NCI-H460 (cell line): ENCODE results near the gene PDE6H. TPM values are rescaled to one million over a fixed set of nuclear protein-coding genes. Genes with fewer than 3 reads are reported as not detected.

Experiments used
- DNase-seq: peaks from one replicate; pipeline ENCODE4 v3.0.0-alpha.2; 2016; ENCODE audit warnings: low read depth; ENCODE audit errors: extremely low read depth
- total RNA-seq: library from RNA; depleted of rRNA; stranded (reverse); fragments of >200 nt; shearing (Covaris generic); gene quantifications from 2 replicates; pipeline ENCODE4 v1.2.3, GENCODE V29; 2014; rRNA removed

Gene PDE6H
- total RNA-seq, 1 experiment from 2014 or later: not detected

DNA sequence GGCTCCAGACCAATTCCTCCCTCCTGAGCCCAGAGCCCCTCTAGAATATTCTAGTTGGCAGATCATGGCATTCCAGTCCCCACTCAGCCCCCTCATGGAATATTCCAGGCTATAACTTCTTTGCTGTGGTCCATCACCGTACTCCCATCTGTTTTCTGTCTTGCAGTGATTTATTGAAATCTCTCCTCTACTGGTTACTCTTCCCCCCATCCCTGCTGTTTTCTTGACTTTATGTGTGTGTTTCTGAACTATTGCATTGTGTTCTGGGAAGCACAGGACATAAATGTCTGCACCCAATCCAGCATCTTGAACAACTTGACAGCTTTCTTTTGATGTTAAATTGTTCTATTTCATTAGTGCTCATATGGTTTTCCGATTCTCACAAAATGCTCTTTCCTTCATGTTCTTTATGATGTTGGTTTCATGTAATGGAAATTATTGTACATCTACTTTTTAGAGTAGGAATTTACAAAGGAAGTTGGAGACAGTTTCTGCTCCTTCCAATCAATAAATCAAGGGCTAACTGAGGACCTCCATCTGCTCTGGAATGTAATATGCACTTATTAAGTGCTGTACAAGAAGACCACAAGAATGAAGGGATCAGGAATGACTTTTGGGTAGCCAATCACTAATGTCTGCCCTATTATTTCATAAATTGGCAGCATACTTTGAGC lies 26.3 kb downstream of the PDE6H start:
- no peak for DNase-seq

- DNase-seq: no peak
Measured at GRCh38 chr12:14999695-15000365, 27.0 kb downstream of the PDE6H start.

GRCh38 chr12:15000575-15000974 lies 27.7 kb downstream of the PDE6H start:
- no peak for DNase-seq

DNA sequence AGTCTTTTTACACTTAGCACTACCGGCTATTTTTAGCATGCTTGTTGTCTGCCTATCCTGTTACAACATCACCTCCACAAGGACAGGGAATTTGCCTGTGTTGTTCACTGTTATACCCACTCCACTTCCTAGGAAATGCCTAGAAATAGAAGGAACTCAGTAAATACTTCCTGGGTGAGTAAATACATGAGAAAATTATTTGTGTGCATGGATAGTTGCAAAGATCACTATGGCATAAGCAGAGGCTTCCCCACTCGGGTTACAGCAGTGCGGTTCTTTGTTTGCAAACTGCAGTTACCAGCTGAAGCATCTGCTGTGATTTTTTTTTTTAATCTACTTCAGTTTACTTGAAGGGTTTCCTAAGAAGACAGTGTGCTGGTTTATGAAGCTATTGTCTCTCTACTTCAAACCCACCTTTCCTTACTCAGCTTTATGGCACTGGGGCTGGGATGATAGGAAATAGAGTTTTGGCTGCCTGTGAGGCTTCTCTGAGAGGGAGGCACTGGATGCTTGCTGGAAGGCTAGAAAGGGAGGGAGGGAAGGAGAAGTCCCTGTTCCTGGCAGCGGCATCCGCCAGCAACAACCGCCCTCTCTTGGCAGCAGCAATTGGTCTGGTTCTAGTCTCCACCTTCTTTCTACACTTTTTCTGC lies 29.0 kb downstream of the PDE6H start:
- no peak for DNase-seq

DNA sequence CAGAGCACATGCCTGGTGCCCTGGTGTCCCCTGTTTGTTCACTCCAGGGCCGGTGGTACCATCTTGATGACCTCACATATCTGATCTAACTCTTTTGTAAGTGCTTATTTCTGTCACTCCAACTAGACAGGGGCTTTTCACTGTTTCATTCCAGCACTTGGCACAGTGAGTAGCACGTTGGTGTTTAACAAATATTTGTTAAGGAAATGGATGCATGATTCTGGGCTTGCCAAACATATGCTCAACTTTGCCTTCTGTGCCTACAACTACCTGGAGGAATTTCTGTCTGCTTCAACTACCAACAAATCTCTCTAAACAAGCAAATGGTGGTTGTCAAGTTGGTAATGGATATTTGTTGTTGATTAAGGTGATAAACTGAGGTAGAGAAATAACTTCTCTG lies 31.6 kb downstream of the PDE6H start:
- no peak for DNase-seq

GRCh38 chr12:15005064-15005463 lies 32.2 kb downstream of the PDE6H start:
- no peak for DNase-seq

- DNase-seq: no peak
Measured at GRCh38 chr12:15007551-15007950, 34.7 kb downstream of the PDE6H start.

DNA sequence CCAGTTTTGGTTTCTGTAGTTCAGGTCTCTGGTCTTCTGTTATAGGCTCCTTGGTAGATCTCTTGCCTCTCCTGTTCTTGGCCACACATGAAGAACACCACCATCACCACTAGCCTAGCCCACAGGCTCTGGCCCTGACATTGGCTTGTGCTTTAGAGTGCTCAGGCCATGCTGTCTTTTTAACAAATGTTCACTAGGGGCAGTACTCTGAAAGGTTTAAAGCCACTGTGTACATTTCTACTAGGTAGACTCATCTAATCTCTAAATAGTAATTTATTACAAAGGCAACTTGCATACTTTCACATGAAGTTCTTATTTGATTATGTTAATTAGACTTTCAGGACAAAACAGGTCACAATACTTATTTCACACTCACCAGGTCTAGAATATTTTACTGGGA lies 38.3 kb downstream of the PDE6H start:
- no peak for DNase-seq

DNA sequence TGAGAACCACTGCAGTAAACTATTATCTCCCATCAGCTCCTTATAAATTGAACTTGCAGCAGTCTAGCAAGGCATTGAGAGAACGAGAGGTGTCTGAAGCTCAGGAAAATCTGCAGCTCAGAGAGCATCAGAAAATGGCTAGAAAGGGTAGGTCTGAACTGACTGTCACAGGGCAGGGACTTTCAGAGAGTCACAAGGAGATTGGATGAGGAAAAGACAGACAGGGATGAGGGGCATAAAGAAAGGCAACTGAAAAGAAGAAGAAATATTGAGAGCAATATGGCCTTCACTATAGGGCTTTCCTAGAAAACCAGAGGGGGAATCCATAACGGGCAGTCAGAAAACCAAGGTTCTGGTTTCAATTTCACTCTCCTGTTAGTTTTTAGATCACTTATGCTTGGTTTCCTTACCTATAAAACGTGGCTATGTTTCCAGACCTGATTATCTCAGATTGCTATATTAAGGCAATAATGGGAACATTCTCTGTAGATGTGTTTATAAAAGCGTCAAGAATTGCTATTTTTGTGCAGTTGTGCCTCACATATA lies 40.9 kb downstream of the PDE6H start:
- DNase-seq: no peak

GRCh38 chr12:15014708-15015107 lies 41.9 kb downstream of the PDE6H start:
- DNase-seq: no peak

DNA sequence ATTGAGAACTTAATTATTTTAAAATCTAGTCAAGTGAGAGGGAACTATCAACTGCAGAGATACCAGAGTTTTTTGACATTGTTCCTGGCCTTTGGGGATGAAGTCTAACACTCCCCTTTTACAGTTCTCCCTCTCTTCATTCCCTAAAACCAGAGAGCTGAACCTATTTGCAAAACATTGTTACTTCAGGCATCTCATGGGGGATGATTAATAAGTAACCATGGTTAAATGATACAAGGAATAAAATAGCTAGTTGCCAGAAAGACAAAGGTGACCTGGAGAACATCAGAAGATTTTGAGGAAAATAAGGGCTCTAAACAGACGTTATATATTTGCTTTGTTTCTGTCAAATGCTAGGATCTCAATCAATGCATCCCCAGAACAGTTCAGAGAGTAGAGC lies 42.3 kb downstream of the PDE6H start:
- no peak for DNase-seq

DNA sequence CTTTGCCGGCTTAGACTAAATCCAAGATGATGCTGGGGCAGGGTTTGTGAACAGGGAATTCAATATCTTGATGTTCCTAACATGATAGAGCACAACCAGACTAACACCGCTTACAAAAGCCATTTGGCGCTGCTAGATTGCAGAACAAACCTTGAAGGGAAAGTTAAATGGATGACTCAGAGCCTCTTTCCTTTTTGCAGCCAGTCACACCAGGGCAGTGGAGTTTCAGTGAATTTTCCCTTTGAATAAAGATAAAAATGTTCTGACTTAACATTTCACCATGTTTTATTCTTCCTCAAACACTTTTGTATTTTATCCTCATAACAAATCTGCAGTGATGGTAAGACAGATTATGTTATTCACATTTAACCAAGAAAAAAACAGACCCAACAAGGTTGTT lies 47.3 kb downstream of the PDE6H start:
- no peak for DNase-seq

Other genes with a start within 250 kb of the PDE6H start
- 22.4 and 25.3 TPM in 2 replicates for gene WBP11, start 169.6 kb upstream of the PDE6H start, total RNA-seq
- 2.0 and 2.4 TPM in 2 replicates for gene C12orf60, start 169.4 kb upstream of the PDE6H start, total RNA-seq
- gene SMCO3, start 158.9 kb upstream of the PDE6H start, total RNA-seq: not detected in 2 replicates
- gene ART4, start 129.5 kb upstream of the PDE6H start, total RNA-seq: not detected in 2 replicates
- gene MGP, start 87.2 kb upstream of the PDE6H start, total RNA-seq: not detected in 2 replicates
- not detected in 2 replicates for gene ERP27, start 34.5 kb upstream of the PDE6H start, total RNA-seq
- not detected in 2 replicates for gene ARHGDIB, start 11.4 kb upstream of the PDE6H start, total RNA-seq
- not detected in 2 replicates for gene RERG, start 248.4 kb downstream of the PDE6H start, total RNA-seq